Calu3 (cell line): ENCODE data around the gene RAB15. TPM values are rescaled to one million over a fixed set of nuclear protein-coding genes. Genes with fewer than 3 reads are reported as not detected.

ENCODE experiments used
- BruUV-seq: library from RNA; stranded (reverse); fragments of 400-500 nt; replicated peaks from 2 replicates; lab custom pipeline; 2021; lab: Mats Ljungman, UMichigan
- CTCF ChIA-PET: fragments of 300-600 bp; sonication (Branson Sonifier 250); formaldehyde crosslinking; loops from one replicate; lab custom pipeline; 2022; ENCODE audit warnings: antibody characterized with exemption; lab: Charles Lee
- DNase-seq: peaks from one replicate; pipeline ENCODE4 v3.0.0; 2022
- H3K27ac Mint-ChIP-seq: one replicate; pipeline ENCODE4 v1.8.0; 2022; ENCODE audit warnings: mixed read lengths; ENCODE audit not compliant: unreplicated experiment
- H3K27me3 Mint-ChIP-seq: one replicate; pipeline ENCODE4 v1.8.0; 2022; ENCODE audit warnings: mixed read lengths; ENCODE audit not compliant: unreplicated experiment
- H3K36me3 Mint-ChIP-seq: one replicate; pipeline ENCODE4 v1.8.0; 2022; ENCODE audit warnings: mild to moderate bottlenecking, moderate library complexity, mixed read lengths; ENCODE audit not compliant: insufficient read depth, unreplicated experiment
- H3K4me1 Mint-ChIP-seq: one replicate; pipeline ENCODE4 v1.8.0; 2022; ENCODE audit warnings: mild to moderate bottlenecking, low read depth, mixed read lengths; ENCODE audit not compliant: unreplicated experiment
- H3K4me3 Mint-ChIP-seq: one replicate; pipeline ENCODE4 v1.8.0; 2022; ENCODE audit warnings: mild to moderate bottlenecking, low read depth, moderate library complexity, mixed read lengths; ENCODE audit not compliant: unreplicated experiment
- H3K9me3 Mint-ChIP-seq: one replicate; pipeline ENCODE4 v1.8.0; 2022; ENCODE audit warnings: low read depth, mixed read lengths; ENCODE audit not compliant: unreplicated experiment
- intact Hi-C: fragments of 100-400 bp; cut with micrococcal nuclease; formaldehyde crosslinking; loops from one replicate; pipeline ENCODE4 v1.10.0; 2022; ENCODE audit not compliant: unreplicated experiment
- total RNA-seq: library from RNA; stranded (reverse); gene quantifications from 2 replicates; pipeline ENCODE4 v1.2.3, GENCODE V29; 2022
- TF ChIP-seq, protein P1 (sequence below): fragments of 200-600 bp; IDR thresholded peaks from one replicate; pipeline ENCODE4 v1.8.0; 2022; ENCODE audit warnings: antibody characterized with exemption; ENCODE audit not compliant: unreplicated experiment

Gene RAB15
- total RNA-seq, 1 experiment from 2014 or later: 22.8 TPM

DNA sequence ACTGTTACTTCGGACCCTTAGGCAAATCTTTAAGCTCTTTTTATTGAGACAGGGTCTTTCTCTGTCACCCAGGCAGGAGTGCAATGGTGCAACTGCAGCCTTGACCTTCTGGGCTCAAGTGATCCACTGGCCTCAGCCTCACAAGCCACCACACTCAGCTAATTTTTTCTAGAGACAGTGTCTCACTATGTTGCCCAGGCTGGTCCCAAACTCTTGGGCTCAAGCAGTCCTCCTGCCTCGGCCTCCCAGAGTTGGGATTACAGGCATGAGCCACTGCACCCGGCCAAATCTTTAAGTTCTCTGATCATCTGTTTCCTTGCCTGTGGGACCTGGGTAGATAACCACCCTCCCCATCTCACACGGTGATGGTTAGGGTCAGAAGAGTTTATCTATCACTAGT, 27.3 kb downstream of the RAB15 start:
- TF ChIP-seq, protein P1, sequence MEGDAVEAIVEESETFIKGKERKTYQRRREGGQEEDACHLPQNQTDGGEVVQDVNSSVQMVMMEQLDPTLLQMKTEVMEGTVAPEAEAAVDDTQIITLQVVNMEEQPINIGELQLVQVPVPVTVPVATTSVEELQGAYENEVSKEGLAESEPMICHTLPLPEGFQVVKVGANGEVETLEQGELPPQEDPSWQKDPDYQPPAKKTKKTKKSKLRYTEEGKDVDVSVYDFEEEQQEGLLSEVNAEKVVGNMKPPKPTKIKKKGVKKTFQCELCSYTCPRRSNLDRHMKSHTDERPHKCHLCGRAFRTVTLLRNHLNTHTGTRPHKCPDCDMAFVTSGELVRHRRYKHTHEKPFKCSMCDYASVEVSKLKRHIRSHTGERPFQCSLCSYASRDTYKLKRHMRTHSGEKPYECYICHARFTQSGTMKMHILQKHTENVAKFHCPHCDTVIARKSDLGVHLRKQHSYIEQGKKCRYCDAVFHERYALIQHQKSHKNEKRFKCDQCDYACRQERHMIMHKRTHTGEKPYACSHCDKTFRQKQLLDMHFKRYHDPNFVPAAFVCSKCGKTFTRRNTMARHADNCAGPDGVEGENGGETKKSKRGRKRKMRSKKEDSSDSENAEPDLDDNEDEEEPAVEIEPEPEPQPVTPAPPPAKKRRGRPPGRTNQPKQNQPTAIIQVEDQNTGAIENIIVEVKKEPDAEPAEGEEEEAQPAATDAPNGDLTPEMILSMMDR: no peak
- BruUV-seq: no TSS peak
- Mint-ChIP-seq H3K4me1 (peaks cover 38% of the 10 kb centered on the region), H3K9me3 (no peaks in the 10 kb centered on the region), H3K36me3 (peaks cover 45% of the 10 kb centered on the region), H3K27me3 (no peaks in the 10 kb centered on the region), H3K4me3 (no peak overlapping the region), H3K27ac (peak overlapping the region; percentile 8)
- CTCF ChIA-PET: no interaction called here
- intact Hi-C loops: no loop called here
- DNase-seq: no peak

DNA sequence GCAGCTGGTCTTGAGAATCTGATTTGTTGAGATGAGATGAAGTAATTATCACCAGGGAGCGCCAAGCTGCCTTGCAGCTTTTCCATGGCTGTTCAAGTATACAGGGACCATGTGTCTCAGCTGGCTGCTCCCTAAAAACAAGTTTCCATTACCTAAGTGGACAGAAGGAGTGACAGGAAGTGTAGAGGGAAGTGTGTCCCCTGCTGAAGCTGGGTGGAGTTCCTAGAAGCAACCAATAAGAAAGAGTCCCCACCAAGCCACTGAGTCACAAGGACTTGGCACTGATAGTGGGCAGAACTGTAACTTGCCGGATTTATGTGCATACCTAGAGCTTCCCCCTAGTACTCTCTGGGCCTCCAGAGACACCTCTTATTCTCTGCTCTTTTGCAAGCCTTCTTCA, 28.1 kb downstream of the RAB15 start:
- peak overlapping the region; percentile 33 for H3K27ac Mint-ChIP-seq
- CTCF ChIA-PET: no interaction called here
- peaks cover 53% of the 10 kb centered on the region for H3K36me3 Mint-ChIP-seq
- H3K9me3 Mint-ChIP-seq: no peaks in the 10 kb centered on the region
- no peaks in the 10 kb centered on the region for H3K27me3 Mint-ChIP-seq
- peaks cover 46% of the 10 kb centered on the region for H3K4me1 Mint-ChIP-seq
- TF ChIP-seq, protein P1: no peak
- no peak for DNase-seq
- no peak overlapping the region for H3K4me3 Mint-ChIP-seq
- intact Hi-C loops: no loop called here
- no TSS peak for BruUV-seq

DNA sequence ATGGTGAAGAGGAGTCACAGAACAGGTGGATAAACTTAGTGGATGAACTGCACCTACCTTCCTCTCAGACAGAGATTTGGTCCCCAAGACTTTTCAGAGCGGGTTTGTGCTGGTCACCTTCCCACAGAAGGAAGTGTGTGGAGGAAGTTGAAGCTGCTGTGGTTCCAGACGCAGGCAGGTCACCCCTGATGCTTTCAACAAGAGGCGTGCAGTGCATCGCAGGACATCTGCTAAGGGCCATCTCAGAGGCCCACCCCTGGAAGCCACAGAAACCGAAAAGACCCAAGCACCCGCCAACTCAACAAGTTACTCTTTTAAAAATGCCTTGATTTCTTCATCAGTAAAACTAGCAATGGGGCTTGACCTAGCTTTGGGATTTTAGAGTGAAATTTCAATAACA, 28.6 kb downstream of the RAB15 start:
- no peaks in the 10 kb centered on the region for H3K27me3 Mint-ChIP-seq
- no TSS peak for BruUV-seq
- H3K4me3 Mint-ChIP-seq: no peak overlapping the region
- H3K27ac Mint-ChIP-seq: peak overlapping the region; percentile 61
- intact Hi-C loops: loop anchor here (2.0 kb wide), 1 partner anchor 43 kb away; the partner anchor contains the start of gene FNTB
- TF ChIP-seq, protein P1: no peak
- peaks cover 51% of the 10 kb centered on the region for H3K4me1 Mint-ChIP-seq
- DNase-seq: no peak
- H3K9me3 Mint-ChIP-seq: no peaks in the 10 kb centered on the region
- CTCF ChIA-PET: interaction anchor here (1.1 to 1.2 kb wide), 2 partner anchors 13 to 76 kb away, joined by 3 read pairs; no protein-coding TSS in a partner anchor
- H3K36me3 Mint-ChIP-seq: peaks cover 58% of the 10 kb centered on the region

DNA sequence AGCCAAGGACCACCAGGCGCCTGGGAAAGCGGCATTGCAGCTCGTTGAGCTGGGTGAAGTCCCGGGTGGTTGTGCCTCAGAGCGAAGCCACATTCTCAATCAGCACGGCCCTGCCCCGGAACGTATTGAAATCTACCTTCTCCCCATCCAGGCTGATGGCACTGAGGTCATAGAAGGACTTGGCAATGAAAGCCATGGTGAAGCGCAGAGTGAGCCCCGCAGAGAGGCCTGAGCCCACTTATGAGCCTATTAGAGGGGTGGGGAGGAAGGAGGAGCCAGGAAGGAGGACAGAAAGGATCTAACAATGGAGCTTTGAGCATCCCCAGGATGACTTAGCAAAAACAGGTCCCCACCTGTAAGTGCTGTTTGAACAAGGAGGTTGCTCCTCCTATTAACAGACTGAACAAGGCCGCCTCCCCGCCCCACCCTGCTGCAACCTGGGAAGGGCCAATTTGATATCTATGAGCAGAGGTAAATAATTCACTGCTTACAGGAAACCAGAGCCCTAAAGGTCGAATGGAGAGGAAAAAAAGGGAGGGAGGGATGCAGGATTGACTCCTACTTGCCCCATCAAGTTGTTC, 29.5 kb downstream of the RAB15 start, which contains the start of gene GPX2:
GPX2 (minus strand) TSS at position 215 of the 581 bp plus-strand sequence; CDS start at position 196, 19 bp downstream.
- H3K9me3 Mint-ChIP-seq: no peaks in the 10 kb centered on the region
- intact Hi-C loops: loop anchor here (2.0 kb wide), 1 partner anchor 44 kb away; the partner anchor contains the start of gene FNTB
- TF ChIP-seq, protein P1: no peak
- no peaks in the 10 kb centered on the region for H3K27me3 Mint-ChIP-seq
- CTCF ChIA-PET: interaction anchor here (0.6 to 1.6 kb wide), 6 partner anchors 14 to 119 kb away, joined by 3 to 4 read pairs (median 3); partner anchors contain the start of gene FNTB
- no TSS peak for BruUV-seq
- H3K4me3 Mint-ChIP-seq: peak within 1 kb of the TSS; percentile 76
- peaks cover 64% of the 10 kb centered on the region for H3K36me3 Mint-ChIP-seq
- peak within 1 kb of the TSS; percentile 61 for H3K27ac Mint-ChIP-seq
- H3K4me1 Mint-ChIP-seq: peaks cover 60% of the 10 kb centered on the region
- peak; percentile 86 for DNase-seq
